Measurements from ENCODE around the gene PDE6H.

The PDE6H gene

DNA sequence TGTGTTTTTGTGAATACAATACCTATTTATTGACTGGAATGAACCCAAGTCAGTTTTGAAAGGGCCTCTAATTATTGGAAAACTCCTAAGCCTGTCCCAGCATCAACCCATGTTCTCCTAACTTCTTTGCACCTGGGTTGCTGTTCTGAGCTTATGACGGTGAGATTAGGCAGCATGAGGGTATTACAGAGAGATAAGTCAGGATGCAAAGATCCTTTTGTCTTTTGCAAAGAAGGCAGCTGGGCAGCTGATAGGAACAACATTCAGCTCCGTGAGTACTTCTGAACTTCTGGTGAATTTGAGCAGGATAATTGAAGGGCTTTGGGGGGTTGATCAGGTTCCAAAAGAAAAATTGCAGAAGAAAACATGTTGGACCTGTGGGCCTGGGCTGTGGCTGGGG lies at the start of gene PDE6H:
Gene PDE6H (plus strand): TSS at position 227 of the 400 bp plus-strand sequence. CDS start 4,971 bp downstream, outside the sequence.
- DNase-seq (ENCODE audit: low read depth in 2 of 3, low spot score in 2 of 3): no peak

DNA sequence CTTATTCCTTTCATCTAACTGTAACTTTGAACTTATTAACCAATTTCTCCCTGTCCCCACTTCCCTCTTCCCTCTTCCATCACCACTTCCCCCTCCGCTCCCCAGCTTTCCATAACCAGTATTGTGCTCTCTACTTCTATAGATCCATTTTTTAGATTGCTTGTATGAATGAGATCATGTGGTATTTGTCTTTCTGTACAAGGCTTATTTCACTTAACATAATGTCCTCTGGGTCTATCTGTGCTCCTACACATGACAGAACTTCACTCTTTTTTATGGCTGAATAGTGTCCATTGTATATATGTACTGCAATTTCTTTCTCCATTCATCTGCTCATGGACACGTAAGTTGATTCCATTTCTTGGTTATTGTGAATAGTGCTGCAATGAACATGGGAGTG lies 48.9 kb upstream of the PDE6H start:
- no peak for DNase-seq (ENCODE audit: low read depth in 2 of 3, low spot score in 2 of 3)

- no peak for DNase-seq (ENCODE audit: low read depth in 2 of 3, low spot score in 2 of 3)
These were observed 48.3 kb upstream of the PDE6H start for GRCh38 chr12:14924541-14924940.

GRCh38 chr12:14927267-14927666 lies 45.6 kb upstream of the PDE6H start:
- DNase-seq (ENCODE audit: low read depth in 2 of 3, low spot score in 2 of 3): no peak

DNA sequence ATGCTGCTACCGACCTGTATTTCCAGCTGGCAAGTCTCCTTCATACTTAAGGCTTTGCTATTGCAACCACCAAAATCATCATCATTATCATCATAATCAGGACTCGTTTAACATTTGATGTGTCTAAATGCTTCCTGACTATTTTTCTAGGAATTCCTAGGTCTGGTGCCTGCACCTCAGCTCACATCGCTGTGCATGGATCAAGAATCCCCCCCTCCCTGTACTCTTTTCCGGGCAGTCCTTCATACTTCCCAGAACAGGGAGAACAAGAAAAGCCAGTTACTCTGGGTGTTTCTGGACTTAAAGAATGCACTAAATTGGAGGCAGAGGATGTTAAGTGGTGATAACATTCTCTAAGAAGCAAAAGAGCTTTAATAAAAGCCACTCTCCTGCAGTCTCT lies 43.9 kb upstream of the PDE6H start:
- DNase-seq (ENCODE audit: low read depth in 2 of 3, low spot score in 2 of 3): no peak

- no peak for DNase-seq (ENCODE audit: low read depth in 2 of 3, low spot score in 2 of 3)
These were observed 42.5 kb upstream of the PDE6H start for GRCh38 chr12:14930299-14930698.

DNA sequence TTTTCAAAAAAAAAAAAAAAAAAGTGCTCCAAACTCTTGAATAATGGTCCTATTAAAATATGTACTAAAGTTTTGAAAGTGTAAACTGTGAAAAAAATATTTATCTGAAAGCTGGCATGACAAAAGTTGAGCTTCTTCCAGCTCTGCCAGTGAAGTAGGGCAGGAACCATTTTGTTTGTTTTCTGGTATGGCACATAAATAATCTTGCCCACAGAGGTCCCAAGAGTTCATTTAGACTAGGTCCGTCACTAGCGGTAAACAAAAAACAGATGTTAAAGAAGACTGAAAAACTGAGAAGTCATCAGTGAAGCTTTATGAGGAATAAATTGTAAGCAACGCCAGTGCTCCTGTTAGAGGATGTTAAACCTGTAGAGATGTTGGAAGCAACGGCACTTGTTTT lies 41.5 kb upstream of the PDE6H start:
- no peak for DNase-seq (ENCODE audit: low read depth in 2 of 3, low spot score in 2 of 3)

GRCh38 chr12:14931791-14932560 lies 40.9 kb upstream of the PDE6H start:
- DNase-seq (ENCODE audit: low read depth in 2 of 3, low spot score in 2 of 3): no peak

GRCh38 chr12:14934511-14934910 lies 38.3 kb upstream of the PDE6H start:
- DNase-seq (ENCODE audit: low read depth in 2 of 3, low spot score in 2 of 3): no peak

DNA sequence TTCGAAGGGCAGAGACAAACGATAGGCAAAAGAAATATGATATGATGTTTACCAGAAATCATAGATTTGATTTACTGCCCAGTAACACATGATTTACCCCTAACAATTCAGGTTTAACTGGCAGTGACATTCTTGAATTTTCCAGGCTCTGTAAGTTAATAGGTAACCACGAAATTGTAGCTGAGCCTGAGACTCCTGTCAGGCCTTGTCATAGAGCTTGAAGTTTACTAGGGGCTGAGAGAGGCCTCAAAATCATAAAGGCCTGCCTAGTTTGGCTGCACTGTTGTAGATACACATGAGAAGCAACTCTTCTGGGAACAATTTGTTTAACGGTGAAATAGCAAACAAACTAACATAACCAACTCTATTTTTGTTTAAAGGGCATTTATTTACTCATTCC lies 37.8 kb upstream of the PDE6H start:
- DNase-seq (ENCODE audit: low read depth in 2 of 3, low spot score in 2 of 3): no peak

GRCh38 chr12:14936224-14936861 lies 36.5 kb upstream of the PDE6H start:
- no peak for DNase-seq (ENCODE audit: low read depth in 2 of 3, low spot score in 2 of 3)

GRCh38 chr12:14937014-14937413 lies 35.8 kb upstream of the PDE6H start:
- DNase-seq (ENCODE audit: low read depth in 2 of 3, low spot score in 2 of 3): no peak

GRCh38 chr12:14937689-14938088 lies 35.2 kb upstream of the PDE6H start:
- DNase-seq (ENCODE audit: low read depth in 2 of 3, low spot score in 2 of 3): no peak

- no peak for DNase-seq (ENCODE audit: low read depth in 2 of 3, low spot score in 2 of 3)
These were observed 34.5 kb upstream of the PDE6H start, which contains the start of gene ERP27 for GRCh38 chr12:14938301-14938700. Gene ERP27 (minus strand): TSS chr12:14938537. CDS start chr12:14938508, 29 bp downstream.

GRCh38 chr12:14941369-14941768 lies 31.5 kb upstream of the PDE6H start:
- no peak for DNase-seq (ENCODE audit: low read depth in 2 of 3, low spot score in 2 of 3)

GRCh38 chr12:14942196-14942931 lies 30.5 kb upstream of the PDE6H start:
- no peak for DNase-seq (ENCODE audit: low read depth in 2 of 3, low spot score in 2 of 3)

DNA sequence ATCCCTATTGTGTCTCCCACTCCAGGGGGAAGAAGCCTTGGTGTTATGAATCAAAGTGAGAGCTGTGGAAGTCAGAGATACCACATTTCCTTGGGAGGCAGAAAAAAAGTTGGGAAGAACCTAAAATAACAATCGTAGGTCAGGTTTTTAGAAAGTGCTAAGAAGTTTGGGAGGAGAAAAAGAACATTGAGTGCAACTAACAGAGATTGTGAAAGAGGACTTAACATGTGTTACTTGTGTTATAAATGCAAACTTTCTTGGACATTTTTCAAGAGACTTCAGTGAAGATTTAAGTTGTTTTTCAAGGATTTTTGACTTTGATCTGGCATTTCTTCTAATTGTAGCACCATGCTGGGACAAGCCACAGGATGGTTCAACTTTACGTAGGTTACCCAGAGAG lies 26.7 kb upstream of the PDE6H start:
- DNase-seq (ENCODE audit: low read depth in 2 of 3, low spot score in 2 of 3): no peak

- no peak for DNase-seq (ENCODE audit: low read depth in 2 of 3, low spot score in 2 of 3)
These were observed 26.0 kb upstream of the PDE6H start for GRCh38 chr12:14946861-14947260.

DNA sequence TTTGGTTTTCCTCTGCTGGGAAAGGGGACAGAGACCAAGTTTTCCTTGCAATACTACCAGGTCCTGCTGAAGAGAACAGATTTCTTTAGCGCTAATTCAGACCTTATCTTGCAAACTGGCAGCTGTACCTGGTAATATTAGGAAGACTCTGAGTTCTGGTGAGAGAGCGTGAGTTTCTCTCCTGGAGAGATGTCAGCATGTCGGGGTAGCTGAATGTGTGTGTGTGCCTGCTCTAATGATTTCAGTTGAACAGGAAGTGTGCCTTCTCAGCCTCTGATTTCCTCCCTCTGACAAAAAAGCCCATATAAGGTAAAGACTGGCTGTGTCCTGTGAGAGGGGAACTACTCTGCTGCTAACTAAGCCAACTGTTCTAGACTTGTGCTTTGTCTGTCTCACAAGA lies 24.2 kb upstream of the PDE6H start:
- DNase-seq (ENCODE audit: low read depth in 2 of 3, low spot score in 2 of 3): no peak

GRCh38 chr12:14949631-14950030 lies 23.2 kb upstream of the PDE6H start:
- DNase-seq (ENCODE audit: low read depth in 2 of 3, low spot score in 2 of 3): no peak

DNA sequence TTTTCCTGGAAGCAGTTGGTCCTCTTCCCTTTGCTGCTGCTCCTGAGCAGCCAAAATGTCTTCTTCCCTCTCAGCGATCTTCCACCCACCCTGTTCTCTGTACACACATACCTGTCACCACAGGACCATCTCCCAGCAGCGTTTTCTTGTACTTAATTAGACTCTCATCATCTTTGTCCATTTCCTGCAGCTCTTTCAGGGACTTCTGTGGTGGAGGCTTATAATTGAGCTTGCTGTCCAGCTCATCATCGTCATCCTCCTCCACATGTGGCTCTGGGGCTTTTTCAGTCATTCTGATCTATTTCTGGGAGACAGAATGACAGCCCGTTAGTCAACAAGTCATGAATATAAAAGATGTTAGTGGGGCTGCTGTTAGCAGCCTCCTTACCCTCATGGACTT lies 22.4 kb upstream of the PDE6H start:
- no peak for DNase-seq (ENCODE audit: low read depth in 2 of 3, low spot score in 2 of 3)

All from activated CD8-positive, alpha-beta memory T cell treated with anti-CD3 and anti-CD28 coated beads for 48 hours (primary cell).